ENCODE results near the gene ANKS1A.

The ANKS1A gene

DNA sequence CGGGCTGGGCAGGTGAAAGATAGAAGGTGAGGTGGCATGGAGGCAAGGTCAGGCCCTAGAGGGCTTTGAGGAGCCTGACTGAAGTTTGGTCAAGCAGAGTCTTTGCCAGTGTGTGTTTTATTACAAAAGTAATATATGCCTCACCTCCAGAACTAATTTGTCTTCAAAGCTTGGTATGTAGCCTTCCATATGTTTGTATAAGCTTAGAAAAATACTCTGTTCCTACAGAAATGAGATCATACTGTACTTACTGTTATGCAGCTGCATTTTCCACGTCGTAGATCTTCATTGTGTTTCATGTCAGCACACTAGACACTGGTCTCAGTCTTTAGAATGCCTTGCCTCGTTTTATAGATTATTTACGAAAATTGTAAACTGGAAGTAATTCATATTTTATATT is 61.8 kb downstream of the ANKS1A start (continued):
- TF ChIP-seq YY1 (tag by site-specific recombination; IDR thresholded peaks at IDR 0.05): no peak
- TF ChIP-seq ZFP3 (tag by site-specific recombination; IDR thresholded peaks at IDR 0.05; ENCODE audit: low read depth): no peak
- TF ChIP-seq, protein P1, sequence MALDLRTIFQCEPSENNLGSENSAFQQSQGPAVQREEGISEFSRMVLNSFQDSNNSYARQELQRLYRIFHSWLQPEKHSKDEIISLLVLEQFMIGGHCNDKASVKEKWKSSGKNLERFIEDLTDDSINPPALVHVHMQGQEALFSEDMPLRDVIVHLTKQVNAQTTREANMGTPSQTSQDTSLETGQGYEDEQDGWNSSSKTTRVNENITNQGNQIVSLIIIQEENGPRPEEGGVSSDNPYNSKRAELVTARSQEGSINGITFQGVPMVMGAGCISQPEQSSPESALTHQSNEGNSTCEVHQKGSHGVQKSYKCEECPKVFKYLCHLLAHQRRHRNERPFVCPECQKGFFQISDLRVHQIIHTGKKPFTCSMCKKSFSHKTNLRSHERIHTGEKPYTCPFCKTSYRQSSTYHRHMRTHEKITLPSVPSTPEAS (tag by site-specific recombination; IDR thresholded peaks at IDR 0.05): peak; percentile 57
- no peak for TF ChIP-seq ZBTB1 (tag by site-specific recombination; IDR thresholded peaks at IDR 0.05)
- TF ChIP-seq ZBTB11 (tag by site-specific recombination; conservative IDR thresholded peaks at IDR 0.05; ENCODE audit: low read depth): no peak
- no peak for TF ChIP-seq ZNF114 (tag by site-specific recombination; IDR thresholded peaks at IDR 0.05)
- no peak for TF ChIP-seq ZNF23 (tag by site-specific recombination; IDR thresholded peaks at IDR 0.05; ENCODE audit: borderline replicate concordance)
- TF ChIP-seq, protein P2, sequence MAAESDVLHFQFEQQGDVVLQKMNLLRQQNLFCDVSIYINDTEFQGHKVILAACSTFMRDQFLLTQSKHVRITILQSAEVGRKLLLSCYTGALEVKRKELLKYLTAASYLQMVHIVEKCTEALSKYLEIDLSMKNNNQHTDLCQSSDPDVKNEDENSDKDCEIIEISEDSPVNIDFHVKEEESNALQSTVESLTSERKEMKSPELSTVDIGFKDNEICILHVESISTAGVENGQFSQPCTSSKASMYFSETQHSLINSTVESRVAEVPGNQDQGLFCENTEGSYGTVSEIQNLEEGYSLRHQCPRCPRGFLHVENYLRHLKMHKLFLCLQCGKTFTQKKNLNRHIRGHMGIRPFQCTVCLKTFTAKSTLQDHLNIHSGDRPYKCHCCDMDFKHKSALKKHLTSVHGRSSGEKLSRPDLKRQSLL (tag by site-specific recombination; IDR thresholded peaks at IDR 0.05): no peak
- TF ChIP-seq ZNF175 (tag by site-specific recombination; IDR thresholded peaks at IDR 0.05): no peak
- TF ChIP-seq ZNF514 (tag by site-specific recombination; IDR thresholded peaks at IDR 0.05): no peak
- no peak for TF ChIP-seq ZNF133 (tag by site-specific recombination; IDR thresholded peaks at IDR 0.05)
- TF ChIP-seq ZNF677 (tag by site-specific recombination; IDR thresholded peaks at IDR 0.05): no peak
- TF ChIP-seq, protein P3, sequence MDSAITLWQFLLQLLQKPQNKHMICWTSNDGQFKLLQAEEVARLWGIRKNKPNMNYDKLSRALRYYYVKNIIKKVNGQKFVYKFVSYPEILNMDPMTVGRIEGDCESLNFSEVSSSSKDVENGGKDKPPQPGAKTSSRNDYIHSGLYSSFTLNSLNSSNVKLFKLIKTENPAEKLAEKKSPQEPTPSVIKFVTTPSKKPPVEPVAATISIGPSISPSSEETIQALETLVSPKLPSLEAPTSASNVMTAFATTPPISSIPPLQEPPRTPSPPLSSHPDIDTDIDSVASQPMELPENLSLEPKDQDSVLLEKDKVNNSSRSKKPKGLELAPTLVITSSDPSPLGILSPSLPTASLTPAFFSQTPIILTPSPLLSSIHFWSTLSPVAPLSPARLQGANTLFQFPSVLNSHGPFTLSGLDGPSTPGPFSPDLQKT (IDR thresholded peaks at IDR 0.05; ENCODE audit: borderline replicate concordance, low read depth, low read length): no peak
- TF ChIP-seq ZNF239 (tag by site-specific recombination; IDR thresholded peaks at IDR 0.05): no peak
- no peak for TF ChIP-seq ZNF658 (tag by site-specific recombination; IDR thresholded peaks at IDR 0.05)
- TF ChIP-seq ZNF623 (tag by site-specific recombination; IDR thresholded peaks at IDR 0.05): no peak
- TF ChIP-seq SCRT2 (tag by site-specific recombination; IDR thresholded peaks at IDR 0.05): no peak
- TF ChIP-seq ZNF426 (tag by site-specific recombination; IDR thresholded peaks at IDR 0.05): no peak
- no peak for TF ChIP-seq ZNF10 (tag by site-specific recombination; IDR thresholded peaks at IDR 0.05)
- TF ChIP-seq ZNF654 (tag by site-specific recombination; IDR thresholded peaks at IDR 0.05; ENCODE audit: low read depth): no peak
- 0 out of 2 replicates have a peak, but pooled peaks have one; percentile 42 for TF ChIP-seq ZBTB17 (tag by site-specific recombination; IDR thresholded peaks at IDR 0.05)
- no peak for TF ChIP-seq ZNF777 (tag by site-specific recombination; IDR thresholded peaks at IDR 0.05; ENCODE audit: borderline replicate concordance)
- no peak for TF ChIP-seq ZBTB21 (tag by site-specific recombination; IDR thresholded peaks at IDR 0.05)
- no peak for TF ChIP-seq ZNF350 (tag by site-specific recombination; IDR thresholded peaks at IDR 0.05)
- no peak for TF ChIP-seq ZNF138 (tag by site-specific recombination; IDR thresholded peaks at IDR 0.05; ENCODE audit: borderline replicate concordance)
- no peak for TF ChIP-seq ZNF324 (tag by site-specific recombination; IDR thresholded peaks at IDR 0.05)
- no peak for TF ChIP-seq ZNF121 (tag by site-specific recombination; IDR thresholded peaks at IDR 0.05)
- no peak for TF ChIP-seq ZNF223 (tag by site-specific recombination; IDR thresholded peaks at IDR 0.05)
- TF ChIP-seq ZNF621 (tag by site-specific recombination; IDR thresholded peaks at IDR 0.05): no peak
- TF ChIP-seq ZNF146 (tag by site-specific recombination; IDR thresholded peaks at IDR 0.05): no peak
- TF ChIP-seq ZNF2 (tag by site-specific recombination; IDR thresholded peaks at IDR 0.05): no peak
- no peak for TF ChIP-seq PRDM4 (tag by site-specific recombination; IDR thresholded peaks at IDR 0.05)
- no peak for TF ChIP-seq ZNF341 (tag by site-specific recombination; IDR thresholded peaks at IDR 0.05; ENCODE audit: low read depth)
- no peak for TF ChIP-seq ZNF610 (tag by site-specific recombination; IDR thresholded peaks at IDR 0.05; ENCODE audit: borderline replicate concordance)

Measured in HEK293 (cell line).